Cerebellar nuclear complex (tissue), 1 donor: ENCODE data around the gene MSRB3.
"Not testable (repeated sequence)": the region's sequence is repeated elsewhere in the genome, so short reads cannot be mapped to it uniquely, and the experiment has no call there.

Experiments used
- DNase-seq, 2 experiments: peaks; one replicate each; lab custom pipeline; 2025; lab: John Stamatoyannopoulos, UW

The MSRB3 gene

GRCh38 chr12:65457341-65457740, 178.9 kb downstream of the MSRB3 start:
- not testable (repeated sequence) for DNase-seq

GRCh38 chr12:65458718-65459117, 180.2 kb downstream of the MSRB3 start:
- DNase-seq, result no peak

GRCh38 chr12:65459545-65459944, 181.1 kb downstream of the MSRB3 start:
- no peak for DNase-seq

- DNase-seq, result no peak
These were observed 181.6 kb downstream of the MSRB3 start for GRCh38 chr12:65460063-65460462.

- no peak for DNase-seq
These were observed 182.5 kb downstream of the MSRB3 start for GRCh38 chr12:65461017-65461416.

GRCh38 chr12:65462484-65462883, 184.0 kb downstream of the MSRB3 start:
- DNase-seq, result no peak

GRCh38 chr12:65463082-65463481, 184.6 kb downstream of the MSRB3 start:
- DNase-seq, result no peak

- DNase-seq, result no peak
These were observed 185.1 kb downstream of the MSRB3 start for GRCh38 chr12:65463611-65464010.

GRCh38 chr12:65464930-65465329, 186.4 kb downstream of the MSRB3 start:
- no peak for DNase-seq

- no peak for DNase-seq
These were observed 187.5 kb downstream of the MSRB3 start for GRCh38 chr12:65465766-65466547.

- no peak for DNase-seq
These were observed 188.4 kb downstream of the MSRB3 start for GRCh38 chr12:65466911-65467310.

GRCh38 chr12:65470256-65470655, 191.8 kb downstream of the MSRB3 start:
- no peak for DNase-seq

- DNase-seq, result no peak
These were observed 193.6 kb downstream of the MSRB3 start for GRCh38 chr12:65472079-65472478.

GRCh38 chr12:65474831-65475230, 196.3 kb downstream of the MSRB3 start:
- DNase-seq, result no peak

- DNase-seq, result no peak
These were observed 199.2 kb downstream of the MSRB3 start for GRCh38 chr12:65477721-65478120.

GRCh38 chr12:65483891-65484516, 205.5 kb downstream of the MSRB3 start:
- not testable (repeated sequence) for DNase-seq

GRCh38 chr12:65488197-65488596, 209.7 kb downstream of the MSRB3 start:
- no peak for DNase-seq

- no peak for DNase-seq
These were observed 211.8 kb downstream of the MSRB3 start for GRCh38 chr12:65490250-65490649.

- DNase-seq, result no peak
These were observed 214.8 kb downstream of the MSRB3 start for GRCh38 chr12:65492998-65493912.

- no peak for DNase-seq
These were observed 215.4 kb downstream of the MSRB3 start for GRCh38 chr12:65493913-65494245.

GRCh38 chr12:65494537-65494936, 216.1 kb downstream of the MSRB3 start:
- DNase-seq, result no peak

- no peak for DNase-seq
These were observed 216.8 kb downstream of the MSRB3 start for GRCh38 chr12:65495233-65495632.

- no peak for DNase-seq
These were observed 218.1 kb downstream of the MSRB3 start for GRCh38 chr12:65496617-65497016.
